T-helper 2 cell treated with Interferon-gamma antibody and Interleukin-4, amounts not matched to agents 100 ng/mL and 5 ng/mL, for 36 hours (primary cell): ENCODE data around the gene SLC38A2. TPM values are rescaled to one million over a fixed set of nuclear protein-coding genes. Genes with fewer than 3 reads are reported as not detected.

ENCODE experiments used
- intact Hi-C: fragments of 100-400 bp; cut with micrococcal nuclease; formaldehyde crosslinking; loops from one replicate; pipeline ENCODE4 v1.15.1; 2023
- total RNA-seq: library from RNA; stranded (reverse); gene quantifications from 2 replicates; pipeline ENCODE4 v1.2.3, GENCODE V29; 2022

SLC38A2 gene
- total RNA-seq, 1 donor from 2014 or later, result 168 TPM

- intact Hi-C loops, result no loop called here
Measured at GRCh38 chr12:46363582-46364299, 8.8 kb downstream of the SLC38A2 start.

GRCh38 chr12:46362895-46363581 lies 9.5 kb downstream of the SLC38A2 start:
- intact Hi-C loops, result no loop called here

GRCh38 chr12:46361667-46362034 lies 10.9 kb downstream of the SLC38A2 start:
- intact Hi-C loops, result loop anchor here (1.0 kb wide), 1 partner anchor 10 kb away; no protein-coding TSS in a partner anchor

GRCh38 chr12:46360908-46361666 lies 11.5 kb downstream of the SLC38A2 start:
- intact Hi-C loops, result loop anchor here (1.0 kb wide), 1 partner anchor 10 kb away; no protein-coding TSS in a partner anchor

- intact Hi-C loops, result no loop called here
Measured at GRCh38 chr12:46360370-46360769, 12.2 kb downstream of the SLC38A2 start.

- intact Hi-C loops, result no loop called here
Measured at GRCh38 chr12:46359667-46360280, 12.8 kb downstream of the SLC38A2 start.

- intact Hi-C loops, result no loop called here
Measured at GRCh38 chr12:46358791-46359666, 13.5 kb downstream of the SLC38A2 start.

GRCh38 chr12:46358325-46358700 lies 14.3 kb downstream of the SLC38A2 start:
- intact Hi-C loops, result no loop called here

- intact Hi-C loops, result no loop called here
Measured at GRCh38 chr12:46357438-46358324, 14.9 kb downstream of the SLC38A2 start.

- intact Hi-C loops, result no loop called here
Measured at GRCh38 chr12:46356655-46357437, 15.7 kb downstream of the SLC38A2 start.

GRCh38 chr12:46354802-46355199 lies 17.8 kb downstream of the SLC38A2 start:
- intact Hi-C loops, result loop anchor here (5.0 kb wide), 2 partner anchors 308 to 322 kb away; no protein-coding TSS in a partner anchor

GRCh38 chr12:46354111-46354801 lies 18.3 kb downstream of the SLC38A2 start:
- intact Hi-C loops, result loop anchor here (5.0 kb wide), 2 partner anchors 308 to 323 kb away; no protein-coding TSS in a partner anchor

GRCh38 chr12:46351886-46352650 lies 20.5 kb downstream of the SLC38A2 start:
- intact Hi-C loops, result loop anchor here (5.0 kb wide), 2 partner anchors 310 to 325 kb away; no protein-coding TSS in a partner anchor

GRCh38 chr12:46351138-46351537 lies 21.4 kb downstream of the SLC38A2 start:
- intact Hi-C loops, result loop anchor here (5.0 kb wide), 2 partner anchors 311 to 326 kb away; no protein-coding TSS in a partner anchor

- intact Hi-C loops, result no loop called here
Measured at GRCh38 chr12:46349253-46349652, 23.3 kb downstream of the SLC38A2 start.

- intact Hi-C loops, result loop anchor here (2.0 to 5.0 kb wide), 2 partner anchors 642 to 679 kb away; no protein-coding TSS in a partner anchor
Measured at GRCh38 chr12:46343118-46343852, 29.3 kb downstream of the SLC38A2 start.
